Gastroesophageal sphincter (tissue), 3 donors: Measurements from ENCODE around the gene PAM.

Experiments used
- POLR2A ChIP-seq, 2 donors: fragments of 450-650 bp; IDR thresholded peaks; one replicate each; pipeline ENCODE4 v1.6.1; 2017; ENCODE audit warnings: antibody characterized with exemption in 2 of 2, mild to moderate bottlenecking in 2 of 2, moderate library complexity in 1 of 2
- POLR2AphosphoS5 ChIP-seq: sonication (generic); formaldehyde crosslinking; IDR thresholded peaks from one replicate; pipeline ENCODE4 v1.6.1; 2017; ENCODE audit warnings: antibody characterized with exemption
- TF ChIP-seq, protein P1 (sequence below), 4 experiments: fragments of 200-600 bp in 2 of 4; fragments of 450-650 bp in 2 of 4; sonication (generic) in 1 of 4; IDR thresholded peaks; one replicate each; pipeline ENCODE4 v1.5.1; 2017 to 2019; ENCODE audit warnings: antibody characterized with exemption in 4 of 4, mild to moderate bottlenecking in 2 of 4, moderate library complexity in 2 of 4

DNA sequence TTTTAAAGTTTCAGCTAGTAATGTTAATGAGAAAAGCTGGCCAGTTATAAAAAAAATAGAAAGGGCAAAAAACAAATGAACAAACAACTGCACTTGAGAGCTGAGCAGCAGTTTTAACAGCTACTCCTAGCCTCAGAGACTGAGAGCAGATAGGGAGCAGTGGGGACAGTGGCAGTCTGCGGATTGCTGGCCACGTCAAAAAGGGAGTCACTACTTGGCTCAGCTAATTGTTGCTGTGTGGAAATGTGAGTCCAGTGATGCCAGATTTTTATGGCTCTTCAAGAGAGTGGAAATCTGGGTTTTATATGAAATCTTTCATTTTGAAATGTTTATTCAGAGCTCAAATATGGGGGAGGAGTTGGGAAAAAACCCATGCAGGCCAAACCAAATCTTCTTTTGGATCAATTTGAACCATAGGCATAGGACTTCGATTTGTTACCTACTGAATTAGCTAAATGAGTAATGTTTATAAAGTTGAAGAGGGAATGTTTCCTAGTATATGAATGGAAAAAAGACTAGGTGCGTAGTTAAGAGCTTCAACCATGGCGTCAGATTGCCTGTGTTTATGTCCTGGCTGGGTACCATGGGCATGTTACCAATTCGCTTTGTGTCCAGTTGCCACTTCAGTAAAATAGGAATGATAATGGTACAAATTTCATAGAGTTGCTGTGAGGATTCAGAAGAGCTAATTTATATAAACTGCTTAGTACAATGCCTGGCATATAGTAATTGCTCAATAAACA is 102.1 kb downstream of the PAM start:
- TF ChIP-seq, protein P1, sequence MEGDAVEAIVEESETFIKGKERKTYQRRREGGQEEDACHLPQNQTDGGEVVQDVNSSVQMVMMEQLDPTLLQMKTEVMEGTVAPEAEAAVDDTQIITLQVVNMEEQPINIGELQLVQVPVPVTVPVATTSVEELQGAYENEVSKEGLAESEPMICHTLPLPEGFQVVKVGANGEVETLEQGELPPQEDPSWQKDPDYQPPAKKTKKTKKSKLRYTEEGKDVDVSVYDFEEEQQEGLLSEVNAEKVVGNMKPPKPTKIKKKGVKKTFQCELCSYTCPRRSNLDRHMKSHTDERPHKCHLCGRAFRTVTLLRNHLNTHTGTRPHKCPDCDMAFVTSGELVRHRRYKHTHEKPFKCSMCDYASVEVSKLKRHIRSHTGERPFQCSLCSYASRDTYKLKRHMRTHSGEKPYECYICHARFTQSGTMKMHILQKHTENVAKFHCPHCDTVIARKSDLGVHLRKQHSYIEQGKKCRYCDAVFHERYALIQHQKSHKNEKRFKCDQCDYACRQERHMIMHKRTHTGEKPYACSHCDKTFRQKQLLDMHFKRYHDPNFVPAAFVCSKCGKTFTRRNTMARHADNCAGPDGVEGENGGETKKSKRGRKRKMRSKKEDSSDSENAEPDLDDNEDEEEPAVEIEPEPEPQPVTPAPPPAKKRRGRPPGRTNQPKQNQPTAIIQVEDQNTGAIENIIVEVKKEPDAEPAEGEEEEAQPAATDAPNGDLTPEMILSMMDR (IDR thresholded peaks at IDR 0.05): no peak
- peak; percentile 73 for TF ChIP-seq POLR2AphosphoS5
- TF ChIP-seq POLR2A (IDR thresholded peaks at IDR 0.05): no peak
